Stimulated activated CD4-positive, alpha-beta T cell treated with anti-CD3 and anti-CD28 coated beads, Interleukin-15, amount 100 ng/mL, for 24 hours (primary cell): ENCODE measurements around the gene NT5E.
"Not testable (repeated sequence)": the region's sequence is repeated elsewhere in the genome, so short reads cannot be mapped to it uniquely, and the experiment has no call there.

Experiments used
- DNase-seq: peaks from one replicate; pipeline ENCODE4 v3.0.0-alpha.2; 2020

Gene NT5E

GRCh38 chr6:85449818-85450759, at the start of gene NT5E:
Gene NT5E (plus strand): TSS chr6:85450083. CDS start chr6:85450140, 57 bp downstream.
- peak; percentile 61 for DNase-seq

- DNase-seq: no peak
Observed at GRCh38 chr6:85400331-85400730, 49.6 kb upstream of the NT5E start.

GRCh38 chr6:85401186-85402021, 48.5 kb upstream of the NT5E start:
- DNase-seq: no peak

- DNase-seq: no peak
Observed at GRCh38 chr6:85402071-85402470, 47.8 kb upstream of the NT5E start.

GRCh38 chr6:85402922-85403321, 47.0 kb upstream of the NT5E start:
- DNase-seq: no peak

- no peak for DNase-seq
Observed at GRCh38 chr6:85403331-85404015, 46.4 kb upstream of the NT5E start.

GRCh38 chr6:85404016-85404563, 45.8 kb upstream of the NT5E start:
- not testable (repeated sequence) for DNase-seq

- no peak for DNase-seq
Observed at GRCh38 chr6:85404564-85405174, 45.2 kb upstream of the NT5E start.

- no peak for DNase-seq
Observed at GRCh38 chr6:85405175-85405852, 44.6 kb upstream of the NT5E start.

GRCh38 chr6:85405853-85406198, 44.1 kb upstream of the NT5E start:
- DNase-seq: no peak

GRCh38 chr6:85406641-85407075, 43.2 kb upstream of the NT5E start:
- DNase-seq: no peak

- no peak for DNase-seq
Observed at GRCh38 chr6:85408039-85408438, 41.8 kb upstream of the NT5E start.

- DNase-seq: no peak
Observed at GRCh38 chr6:85412911-85413430, 36.9 kb upstream of the NT5E start.

- DNase-seq: no peak
Observed at GRCh38 chr6:85416049-85416448, 33.8 kb upstream of the NT5E start.

GRCh38 chr6:85416766-85417165, 33.1 kb upstream of the NT5E start:
- no peak for DNase-seq

GRCh38 chr6:85417336-85417735, 32.5 kb upstream of the NT5E start:
- no peak for DNase-seq

GRCh38 chr6:85418059-85418458, 31.8 kb upstream of the NT5E start:
- DNase-seq: no peak

- DNase-seq: no peak
Observed at GRCh38 chr6:85419046-85419759, 30.7 kb upstream of the NT5E start.

- DNase-seq: no peak
Observed at GRCh38 chr6:85420551-85420950, 29.3 kb upstream of the NT5E start.

GRCh38 chr6:85421181-85421580, 28.7 kb upstream of the NT5E start:
- no peak for DNase-seq

- no peak for DNase-seq
Observed at GRCh38 chr6:85421972-85422371, 27.9 kb upstream of the NT5E start.
